ENCODE data around the gene HS3ST3B1.

- TF ChIP-seq POLR2A (IDR thresholded peaks at IDR 0.05; ENCODE audit: low read depth, low read length) (no peak), RFX5 (IDR thresholded peaks at IDR 0.05; ENCODE audit: low read depth, low read length) (no peak), RAD21 (IDR thresholded peaks at IDR 0.05; ENCODE audit: low read length) (no peak), BHLHE40 (IDR thresholded peaks at IDR 0.05; ENCODE audit: low read depth, low read length) (no peak), CEBPB (IDR thresholded peaks at IDR 0.05; ENCODE audit: low read depth, low read length) (no peak), MAZ (IDR thresholded peaks at IDR 0.05; ENCODE audit: borderline replicate concordance, low read depth, low read length) (no peak), SMC3 (IDR thresholded peaks at IDR 0.05; ENCODE audit: low read depth, low read length) (no peak)
- TF ChIP-seq, protein P1, sequence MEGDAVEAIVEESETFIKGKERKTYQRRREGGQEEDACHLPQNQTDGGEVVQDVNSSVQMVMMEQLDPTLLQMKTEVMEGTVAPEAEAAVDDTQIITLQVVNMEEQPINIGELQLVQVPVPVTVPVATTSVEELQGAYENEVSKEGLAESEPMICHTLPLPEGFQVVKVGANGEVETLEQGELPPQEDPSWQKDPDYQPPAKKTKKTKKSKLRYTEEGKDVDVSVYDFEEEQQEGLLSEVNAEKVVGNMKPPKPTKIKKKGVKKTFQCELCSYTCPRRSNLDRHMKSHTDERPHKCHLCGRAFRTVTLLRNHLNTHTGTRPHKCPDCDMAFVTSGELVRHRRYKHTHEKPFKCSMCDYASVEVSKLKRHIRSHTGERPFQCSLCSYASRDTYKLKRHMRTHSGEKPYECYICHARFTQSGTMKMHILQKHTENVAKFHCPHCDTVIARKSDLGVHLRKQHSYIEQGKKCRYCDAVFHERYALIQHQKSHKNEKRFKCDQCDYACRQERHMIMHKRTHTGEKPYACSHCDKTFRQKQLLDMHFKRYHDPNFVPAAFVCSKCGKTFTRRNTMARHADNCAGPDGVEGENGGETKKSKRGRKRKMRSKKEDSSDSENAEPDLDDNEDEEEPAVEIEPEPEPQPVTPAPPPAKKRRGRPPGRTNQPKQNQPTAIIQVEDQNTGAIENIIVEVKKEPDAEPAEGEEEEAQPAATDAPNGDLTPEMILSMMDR (conservative IDR thresholded peaks at IDR 0.05; ENCODE audit: low read depth, low read length): no peak
Measured at GRCh38 chr17:14318918-14319205, 18.0 kb downstream of the HS3ST3B1 start.
